Gastroesophageal sphincter (tissue), 4 donors: Measurements from ENCODE around the gene ST3GAL2. TPM values are rescaled to one million over a fixed set of nuclear protein-coding genes. Genes with fewer than 3 reads are reported as not detected.
A peak's percentile ranks its signal among the peaks of the same experiment; 100 is the strongest.
"Not testable (repeated sequence)": the region's sequence is repeated elsewhere in the genome, so short reads cannot be mapped to it uniquely, and the experiment has no call there.

ENCODE experiments used
- ATAC-seq: fragments of 150-250 bp; one replicate; pipeline ENCODE4 v1.9.1; 2016; ENCODE audit warnings: mild to moderate bottlenecking, moderate library complexity
- H3K27ac ChIP-seq, 4 donors: fragments of 200-600 bp; sonication (generic) in 3 of 4; 1 replicate in 3 of 4; 2 replicates in 1 of 4; pipeline ENCODE4 v1.5.1; 2016 to 2019
- H3K27me3 ChIP-seq: fragments of 200-600 bp; sonication (generic); one replicate; pipeline ENCODE4 v1.5.1; 2019
- H3K36me3 ChIP-seq, 2 donors: fragments of 200-600 bp; sonication (generic); one replicate each; pipeline ENCODE4 v1.5.1; 2019; ENCODE audit warnings: control low read depth in 1 of 2
- H3K4me1 ChIP-seq, 3 donors: fragments of 200-600 bp; sonication (generic); 1 replicate in 2 of 3; 2 replicates in 1 of 3; pipeline ENCODE4 v1.5.1; 2016 to 2019; ENCODE audit warnings: control low read depth in 2 of 3
- H3K4me3 ChIP-seq, 2 donors: fragments of 200-600 bp; sonication (generic); one replicate each; pipeline ENCODE4 v1.5.1; 2019; ENCODE audit warnings: mild to moderate bottlenecking in 1 of 2, moderate library complexity in 1 of 2
- H3K9me3 ChIP-seq, 3 donors: fragments of 200-600 bp; sonication (generic); one replicate each; pipeline ENCODE4 v1.5.1; 2017 to 2019; ENCODE audit warnings: control low read depth in 2 of 3
- EP300 ChIP-seq: sonication (generic); formaldehyde crosslinking; IDR thresholded peaks from one replicate; pipeline ENCODE4 v1.6.1; 2017; ENCODE audit warnings: antibody characterized with exemption, mild to moderate bottlenecking
- POLR2A ChIP-seq, 2 donors: fragments of 450-650 bp; IDR thresholded peaks; one replicate each; pipeline ENCODE4 v1.6.1; 2017; ENCODE audit warnings: antibody characterized with exemption in 2 of 2, mild to moderate bottlenecking in 2 of 2, moderate library complexity in 1 of 2
- POLR2AphosphoS5 ChIP-seq: sonication (generic); formaldehyde crosslinking; IDR thresholded peaks from one replicate; pipeline ENCODE4 v1.6.1; 2017; ENCODE audit warnings: antibody characterized with exemption
- WGBS, 2 donors: methylation state at CpG; one replicate each; pipeline ENCODE4 v1.1.5; 2018; ENCODE audit warnings: low coverage in 1 of 2; 5-methylcytosine and 5-hydroxymethylcytosine counted together
- total RNA-seq, 4 donors: library from RNA; depleted of rRNA; stranded (reverse); fragments of >200 nt; gene quantifications; one replicate each; pipeline ENCODE4 v1.1.0, GENCODE V29; 2016
- TF ChIP-seq, protein P1 (sequence below), 4 experiments: fragments of 200-600 bp in 2 of 4; fragments of 450-650 bp in 2 of 4; sonication (generic) in 1 of 4; IDR thresholded peaks; one replicate each; pipeline ENCODE4 v1.5.1; 2017 to 2019; ENCODE audit warnings: antibody characterized with exemption in 4 of 4, mild to moderate bottlenecking in 2 of 4, moderate library complexity in 2 of 4

ST3GAL2 gene
- total RNA-seq, 4 donors from 2014 or later = 17.6 to 35.6 (median 24.8) TPM

DNA sequence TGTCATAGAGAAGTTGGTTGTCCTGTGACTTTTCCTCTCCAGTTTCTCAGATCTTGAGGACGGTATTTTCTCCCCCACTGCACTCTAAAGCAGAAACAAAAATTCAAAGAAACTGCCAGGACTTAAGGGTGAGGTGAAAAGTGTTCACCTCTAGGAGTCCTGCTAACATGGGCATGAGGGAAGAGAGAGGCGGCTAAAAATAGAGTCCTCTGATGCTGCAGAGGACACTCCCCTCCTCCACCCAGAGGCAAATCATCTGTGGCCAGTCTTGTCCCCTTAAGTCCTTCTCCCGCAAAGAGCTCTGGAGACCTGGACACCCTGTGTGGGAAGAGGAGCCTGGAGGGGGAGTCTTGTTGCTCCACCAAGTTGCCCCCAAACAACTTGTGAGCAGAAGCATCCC lies 96.9 kb downstream of the ST3GAL2 start:
- H3K27me3 ChIP-seq = no peaks in the 10 kb centered on the region
- TF ChIP-seq POLR2AphosphoS5 (no peak), POLR2A (IDR thresholded peaks at IDR 0.05) (no peak), EP300 (no peak)
- TF ChIP-seq, protein P1, sequence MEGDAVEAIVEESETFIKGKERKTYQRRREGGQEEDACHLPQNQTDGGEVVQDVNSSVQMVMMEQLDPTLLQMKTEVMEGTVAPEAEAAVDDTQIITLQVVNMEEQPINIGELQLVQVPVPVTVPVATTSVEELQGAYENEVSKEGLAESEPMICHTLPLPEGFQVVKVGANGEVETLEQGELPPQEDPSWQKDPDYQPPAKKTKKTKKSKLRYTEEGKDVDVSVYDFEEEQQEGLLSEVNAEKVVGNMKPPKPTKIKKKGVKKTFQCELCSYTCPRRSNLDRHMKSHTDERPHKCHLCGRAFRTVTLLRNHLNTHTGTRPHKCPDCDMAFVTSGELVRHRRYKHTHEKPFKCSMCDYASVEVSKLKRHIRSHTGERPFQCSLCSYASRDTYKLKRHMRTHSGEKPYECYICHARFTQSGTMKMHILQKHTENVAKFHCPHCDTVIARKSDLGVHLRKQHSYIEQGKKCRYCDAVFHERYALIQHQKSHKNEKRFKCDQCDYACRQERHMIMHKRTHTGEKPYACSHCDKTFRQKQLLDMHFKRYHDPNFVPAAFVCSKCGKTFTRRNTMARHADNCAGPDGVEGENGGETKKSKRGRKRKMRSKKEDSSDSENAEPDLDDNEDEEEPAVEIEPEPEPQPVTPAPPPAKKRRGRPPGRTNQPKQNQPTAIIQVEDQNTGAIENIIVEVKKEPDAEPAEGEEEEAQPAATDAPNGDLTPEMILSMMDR (IDR thresholded peaks at IDR 0.05) = no peak
- peaks cover 0 to 9% (median 6%) of the 10 kb centered on the region in 3 donors for H3K4me1 ChIP-seq
- ATAC-seq = no peak
- H3K36me3 ChIP-seq = no peaks in the 10 kb centered on the region
- no peak overlapping the region for H3K4me3 ChIP-seq
- no peak overlapping the region for H3K27ac ChIP-seq
- 80% methylated on average over 1 of the region's 3 CpGs; no CpG with 5 or more reads in 1 of the 2 donors for WGBS, 2 donors
- no peaks in the 10 kb centered on the region for H3K9me3 ChIP-seq

DNA sequence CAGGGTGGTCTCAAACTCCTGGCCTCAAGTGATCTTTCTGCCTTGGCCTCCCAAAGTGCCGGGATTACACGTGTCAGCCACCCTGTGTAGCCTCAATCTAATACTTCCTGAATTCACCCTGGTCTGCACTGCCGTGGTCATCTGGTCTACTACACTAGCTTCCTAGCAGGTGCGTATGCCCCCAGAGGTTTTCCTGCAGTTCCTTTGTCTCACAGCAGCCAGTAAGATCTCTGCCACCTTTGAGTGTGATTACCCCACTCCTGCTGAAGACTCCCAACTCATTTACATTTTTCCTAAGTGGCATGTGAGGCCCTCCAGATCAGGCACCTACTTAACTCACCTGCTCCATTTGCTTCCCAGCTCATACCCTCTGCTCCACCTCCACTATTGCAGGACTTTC lies 97.3 kb downstream of the ST3GAL2 start:
- H3K4me1 ChIP-seq = peaks cover 0 to 9% (median 6%) of the 10 kb centered on the region in 3 donors
- no peak for ATAC-seq
- H3K36me3 ChIP-seq = peaks cover 0 to 3% of the 10 kb centered on the region in 2 donors
- H3K27ac ChIP-seq = no peak overlapping the region
- TF ChIP-seq, protein P1 (IDR thresholded peaks at IDR 0.05) = no peak
- TF ChIP-seq POLR2AphosphoS5 = no peak
- TF ChIP-seq EP300 = no peak
- no peak for TF ChIP-seq POLR2A (IDR thresholded peaks at IDR 0.05)
- no peaks in the 10 kb centered on the region for H3K27me3 ChIP-seq
- WGBS, 2 donors = 66% methylated on average over 4 of the region's 4 CpGs; no CpG with 5 or more reads in 1 of the 2 donors
- H3K9me3 ChIP-seq = no peaks in the 10 kb centered on the region
- H3K4me3 ChIP-seq = no peak overlapping the region

DNA sequence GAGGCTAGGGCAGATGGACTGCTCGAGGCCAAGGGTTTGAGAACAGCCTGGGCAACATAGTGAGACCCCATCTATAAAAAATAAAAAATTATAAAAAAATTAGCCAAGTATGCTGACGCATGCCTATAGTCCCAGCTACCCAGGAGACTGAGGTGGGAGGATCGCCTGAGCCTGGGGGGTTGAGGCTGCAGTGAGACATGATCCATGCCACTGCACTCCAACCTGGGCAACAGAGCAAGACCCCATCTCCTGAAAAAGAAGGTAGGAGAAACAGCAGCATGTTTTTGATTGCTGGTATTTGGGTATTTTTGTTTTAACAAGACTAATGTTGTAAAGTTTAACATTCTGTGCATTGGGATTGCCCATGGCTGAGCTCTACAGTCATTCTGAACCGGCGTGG lies 101.1 kb downstream of the ST3GAL2 start:
- Histone ChIP-seq H3K27me3 (no peaks in the 10 kb centered on the region), H3K4me3 (no peak overlapping the region), H3K36me3 (peaks cover 0 to 38% of the 10 kb centered on the region in 2 donors), H3K9me3 (no peaks in the 10 kb centered on the region), H3K4me1 (no peaks in the 10 kb centered on the region), H3K27ac (no peak overlapping the region)
- TF ChIP-seq POLR2A (IDR thresholded peaks at IDR 0.05) (no peak), POLR2AphosphoS5 (no peak), EP300 (no peak)
- TF ChIP-seq, protein P1 (IDR thresholded peaks at IDR 0.05) = no peak
- WGBS, 2 donors = 97 to 98% methylated on average over 5 of the region's 5 CpGs
- ATAC-seq = no peak

DNA sequence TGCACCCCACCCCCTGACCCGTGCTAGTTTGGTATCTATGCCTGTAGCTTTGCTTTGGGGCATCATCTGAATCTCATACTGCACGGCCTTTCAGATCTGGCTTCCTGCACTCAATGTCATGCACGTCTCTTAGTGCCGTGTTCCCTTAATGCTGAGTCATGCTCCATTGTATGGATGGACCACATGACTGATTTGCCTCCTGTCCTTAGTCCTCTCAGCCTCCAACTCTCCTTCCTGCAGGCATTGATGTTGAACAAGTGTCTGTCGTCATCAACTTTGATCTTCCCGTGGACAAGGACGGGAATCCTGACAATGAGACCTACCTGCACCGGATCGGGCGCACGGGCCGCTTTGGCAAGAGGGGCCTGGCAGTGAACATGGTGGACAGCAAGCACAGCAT lies 106.2 kb downstream of the ST3GAL2 start:
- Histone ChIP-seq H3K27ac (peak overlapping the region in 1 of 4 donors; percentile 10), H3K4me1 (peaks cover 0 to 11% (median 0%) of the 10 kb centered on the region in 3 donors), H3K36me3 (peaks cover 0 to 89% of the 10 kb centered on the region in 2 donors)
- H3K4me3 ChIP-seq, H3K27me3 ChIP-seq, ATAC-seq, H3K9me3 ChIP-seq: not testable (repeated sequence)
- 68 to 73% methylated on average over 2 to 4 of the region's 12 CpGs for WGBS, 2 donors

DNA sequence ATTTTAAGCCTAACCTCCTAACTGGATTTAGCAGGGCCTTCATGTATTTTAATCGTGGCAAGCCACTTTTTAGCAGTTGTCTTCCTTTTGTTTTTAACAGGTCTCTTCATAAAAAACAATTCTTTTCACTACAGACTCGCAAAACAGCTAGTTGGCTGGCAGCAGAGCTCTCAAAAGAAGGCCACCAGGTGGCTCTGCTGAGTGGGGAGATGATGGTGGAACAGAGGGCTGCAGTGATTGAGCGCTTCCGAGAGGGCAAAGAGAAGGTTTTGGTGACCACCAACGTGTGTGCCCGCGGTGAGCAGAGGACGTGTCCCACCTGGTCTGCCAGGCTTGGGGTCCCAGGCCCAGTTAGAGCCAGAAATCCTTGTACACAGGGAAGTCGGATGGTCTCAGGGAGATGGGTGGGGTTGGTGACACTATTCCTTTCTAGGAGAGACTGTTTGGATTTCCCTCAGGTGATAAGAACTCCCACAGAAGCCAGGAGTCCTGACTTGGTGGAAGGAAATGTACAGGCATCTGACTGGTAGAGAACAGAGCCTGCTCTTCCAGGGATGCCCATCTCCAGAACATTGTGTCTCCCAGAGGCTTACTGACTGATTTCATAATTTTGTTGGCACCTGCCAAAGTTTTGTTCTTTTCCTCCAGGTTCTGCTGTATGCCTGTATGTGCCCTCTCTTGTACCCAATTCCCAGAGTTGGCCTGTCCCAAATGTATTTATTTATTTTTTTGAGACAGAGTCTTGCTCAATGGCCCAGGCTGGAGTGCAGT lies 107.1 kb downstream of the ST3GAL2 start:
- Histone ChIP-seq H3K4me1 (peaks cover 0 to 11% (median 0%) of the 10 kb centered on the region in 3 donors), H3K36me3 (peaks cover 0 to 98% of the 10 kb centered on the region in 2 donors), H3K4me3 (no peak overlapping the region), H3K27me3 (no peaks in the 10 kb centered on the region), H3K9me3 (no peaks in the 10 kb centered on the region), H3K27ac (peak overlapping the region in 2 of 4 donors; percentile 40 to 62)
- TF ChIP-seq POLR2AphosphoS5 = no peak
- TF ChIP-seq, protein P1 (IDR thresholded peaks at IDR 0.05) = peak in 3 of 4 experiments; percentile 37 to 56 (median 38)
- 44 to 51% methylated on average over 7 to 8 of the region's 9 CpGs for WGBS, 2 donors
- ATAC-seq = peak; percentile 53
